GM23338 (cell line): ENCODE measurements around the gene LRRC4. TPM values are rescaled to one million over a fixed set of nuclear protein-coding genes. Genes with fewer than 3 reads are reported as not detected.

ENCODE experiments used
- ATAC-seq: fragments of 200-7000 bp; cut with Tn5 transposase; 3 replicates; pipeline ENCODE4 v1.9.1; 2020
- DNase-seq: peaks from one replicate; pipeline ENCODE4 v3.0.0-alpha.2; 2015; ENCODE audit warnings: low spot score
- H2AFZ ChIP-seq: fragments of 200-600 bp; sonication (generic); 2 replicates; pipeline ENCODE4 v1.8.0; 2016; ENCODE audit warnings: antibody characterized with exemption, mild to moderate bottlenecking, moderate library complexity
- H3F3A ChIP-seq: fragments of 200-600 bp; sonication (generic); replicated peaks from 2 replicates; pipeline ENCODE4 v1.8.0; 2017; ENCODE audit warnings: antibody characterized with exemption, mixed run types, low read depth
- H3K27ac ChIP-seq: fragments of 200-600 bp; sonication (generic); 2 replicates; pipeline ENCODE4 v1.6.1; 2016; ENCODE audit warnings: low read depth
- H3K27me3 ChIP-seq: fragments of 200-600 bp; sonication (generic); 2 replicates; pipeline ENCODE4 v1.8.0; 2016; ENCODE audit warnings: mild to moderate bottlenecking, mixed run types, moderate library complexity; ENCODE audit not compliant: insufficient read depth
- H3K36me3 ChIP-seq: fragments of 200-600 bp; sonication (generic); 2 replicates; pipeline ENCODE4 v1.8.0; 2016; ENCODE audit warnings: mild to moderate bottlenecking; ENCODE audit not compliant: insufficient read depth
- H3K4me1 ChIP-seq: fragments of 200-600 bp; sonication (generic); 2 replicates; pipeline ENCODE4 v1.8.0; 2016; ENCODE audit warnings: mild to moderate bottlenecking, moderate library complexity; ENCODE audit not compliant: insufficient read depth
- H3K4me2 ChIP-seq: fragments of 200-600 bp; sonication (generic); 2 replicates; pipeline ENCODE4 v1.7.1; 2017; ENCODE audit warnings: mixed run types
- H3K4me3 ChIP-seq: fragments of 200-600 bp; sonication (generic); 2 replicates; pipeline ENCODE4 v1.6.1; 2016; ENCODE audit warnings: mixed run types
- H3K79me2 ChIP-seq: fragments of 200-600 bp; sonication (generic); replicated peaks from 2 replicates; pipeline ENCODE4 v1.8.0; 2017; ENCODE audit warnings: mild to moderate bottlenecking; ENCODE audit not compliant: insufficient read depth
- H3K9me2 ChIP-seq: fragments of 200-600 bp; sonication (generic); 2 replicates; pipeline ENCODE4 v1.8.0; 2017; ENCODE audit not compliant: insufficient read depth
- H4K20me1 ChIP-seq: fragments of 200-600 bp; sonication (generic); replicated peaks from 2 replicates; pipeline ENCODE4 v1.8.0; 2017; ENCODE audit warnings: mild to moderate bottlenecking; ENCODE audit not compliant: insufficient read depth
- H3K27ac Mint-ChIP-seq: 2 replicates; pipeline ENCODE4 v1.8.0; 2020; ENCODE audit warnings: inconsistent platforms, mild to moderate bottlenecking, moderate library complexity, mixed read lengths
- H3K27me3 Mint-ChIP-seq: 3 replicates; pipeline ENCODE4 v1.8.0; 2022; ENCODE audit warnings: low read depth, mild to moderate bottlenecking, moderate library complexity, mixed read lengths, inconsistent platforms; ENCODE audit not compliant: insufficient read depth, poor library complexity
- H3K36me3 Mint-ChIP-seq: 3 replicates; pipeline ENCODE4 v1.8.0; 2021; ENCODE audit warnings: low read depth, mild to moderate bottlenecking, inconsistent platforms, moderate library complexity, mixed read lengths
- H3K4me1 Mint-ChIP-seq: 3 replicates; pipeline ENCODE4 v1.8.0; 2020; ENCODE audit warnings: mild to moderate bottlenecking, inconsistent platforms, mixed read lengths
- H3K4me3 Mint-ChIP-seq: 3 replicates; pipeline ENCODE4 v1.8.0; 2021; ENCODE audit warnings: moderate library complexity, mild to moderate bottlenecking, inconsistent platforms, mixed read lengths
- H3K9me3 Mint-ChIP-seq: 3 replicates; pipeline ENCODE4 v1.8.0; 2020; ENCODE audit warnings: moderate library complexity, mild to moderate bottlenecking, inconsistent platforms, mixed read lengths
- CREB1 ChIP-seq: fragments of 250-450 bp; sonication (Bioruptor Pico); IDR thresholded peaks from 2 replicates; pipeline ENCODE4 v1.5.0; 2020; ENCODE audit warnings: low read depth, mild to moderate bottlenecking, moderate library complexity
- EZH2 ChIP-seq: fragments of 200-600 bp; sonication (generic); IDR thresholded peaks from one replicate; pipeline ENCODE4 v1.8.0; 2017; ENCODE audit warnings: antibody characterized with exemption, mild to moderate bottlenecking, low read depth; ENCODE audit not compliant: unreplicated experiment
- EZH2phosphoT487 ChIP-seq: fragments of 200-600 bp; sonication (generic); IDR thresholded peaks from one replicate; pipeline ENCODE4 v1.8.1; 2018; ENCODE audit warnings: antibody characterized with exemption; ENCODE audit not compliant: unreplicated experiment
- JUNB ChIP-seq: IDR thresholded peaks from one replicate; pipeline ENCODE4 v1.6.1; 2016; ENCODE audit warnings: antibody characterized with exemption; ENCODE audit not compliant: unreplicated experiment
- NANOG ChIP-seq: IDR thresholded peaks from 2 replicates; pipeline ENCODE4 v1.6.1; 2016; ENCODE audit warnings: antibody characterized with exemption, borderline replicate concordance
- POLR2AphosphoS5 ChIP-seq: IDR thresholded peaks from 2 replicates; pipeline ENCODE4 v1.6.1; 2016; ENCODE audit warnings: antibody characterized with exemption, low read depth
- STAT1 ChIP-seq: IDR thresholded peaks from one replicate; pipeline ENCODE4 v1.6.1; 2016; ENCODE audit warnings: antibody characterized with exemption; ENCODE audit not compliant: unreplicated experiment
- ZNF114 ChIP-seq: fragments of 250-450 bp; sonication (Bioruptor Pico); IDR thresholded peaks from 2 replicates; pipeline ENCODE4 v1.5.0; 2020; ENCODE audit warnings: mild to moderate bottlenecking, moderate library complexity
- ZNF331 ChIP-seq: fragments of 250-450 bp; sonication (Bioruptor Pico); IDR thresholded peaks from 2 replicates; pipeline ENCODE4 v1.5.0; 2020; ENCODE audit warnings: low read depth, mild to moderate bottlenecking, moderate library complexity
- polyA plus RNA-seq: library from polyadenylated mRNA; unstranded; fragments of >200 nt; fragmentation: Nextera tagmentation; extraction: Ambion mirVana; gene quantifications from 2 replicates; pipeline ENCODE4 v1.2.1, GENCODE V29; 2016
- total RNA-seq: library from RNA; depleted of rRNA; stranded (reverse); fragments of >200 nt; shearing (Covaris generic); gene quantifications from 2 replicates; pipeline ENCODE4 v1.2.3, GENCODE V29; 2014
- TF ChIP-seq, protein P1 (sequence below): fragments of 250-450 bp; sonication (Bioruptor Pico); IDR thresholded peaks from 2 replicates; pipeline ENCODE4 v1.5.0; 2020; ENCODE audit warnings: mild to moderate bottlenecking, moderate library complexity
- TF ChIP-seq, protein P2 (sequence below): IDR thresholded peaks from 2 replicates; pipeline ENCODE4 v1.6.1; 2016; ENCODE audit warnings: antibody characterized with exemption
- TF ChIP-seq, protein P3 (sequence below), 2 experiments: fragments of 200-600 bp in 1 of 2; sonication (generic) in 1 of 2; conservative IDR thresholded peaks; 2 replicates each; pipeline versions ENCODE4 v1.5.1 to v1.6.1; 2016 to 2017; ENCODE audit warnings: antibody characterized with exemption in 2 of 2, low read depth in 2 of 2, mild to moderate bottlenecking in 2 of 2, moderate library complexity in 1 of 2
- TF ChIP-seq, protein P4 (sequence below): IDR thresholded peaks from one replicate; pipeline ENCODE4 v1.6.1; 2018; ENCODE audit warnings: antibody characterized with exemption; ENCODE audit not compliant: unreplicated experiment

Gene LRRC4
- total and polyA plus RNA-seq, 2 experiments from 2014 or later: 1.9 to 5.2 TPM

DNA sequence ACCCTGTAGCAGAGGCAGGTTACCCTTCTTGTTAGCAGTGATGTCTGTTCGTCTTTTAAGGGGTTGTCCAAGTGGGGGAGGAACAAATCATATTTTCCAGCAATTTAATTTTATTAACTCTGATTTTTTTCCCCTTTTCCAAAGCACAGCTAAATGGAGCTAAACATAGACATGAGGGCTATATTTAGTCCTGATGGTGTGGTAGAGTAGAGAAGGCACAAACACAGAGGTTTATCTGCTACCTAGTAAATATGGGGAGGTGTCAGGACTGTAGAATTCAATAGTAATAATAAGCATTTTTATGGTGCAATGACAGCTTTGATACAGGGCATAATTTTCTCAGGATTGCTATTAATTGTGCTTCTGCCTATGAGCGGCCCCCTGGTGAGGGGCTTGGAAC lies 22.5 kb downstream of the LRRC4 start:
- ATAC-seq: no peak
- H3K79me2 ChIP-seq: peaks cover 12% of the 10 kb centered on the region; the same call in 1 of the 2 replicates
- H3K4me3 ChIP-seq: no peak overlapping the region
- no peak overlapping the region for H2AFZ ChIP-seq
- Mint-ChIP-seq H3K4me1 (peaks cover 42% of the 10 kb centered on the region), H3K9me3 (no peaks in the 10 kb centered on the region), H3K27ac (no peak overlapping the region), H3K36me3 (peaks cover 3% of the 10 kb centered on the region; the same call in 2 of the 3 replicates), H3K4me3 (no peak overlapping the region), H3K27me3 (peaks cover 17% of the 10 kb centered on the region)
- no peak overlapping the region for H3K27ac ChIP-seq
- no peaks in the 10 kb centered on the region for H3K27me3 ChIP-seq
- H4K20me1 ChIP-seq: peaks cover 47% of the 10 kb centered on the region
- H3K9me2 ChIP-seq: no peaks in the 10 kb centered on the region
- no peaks in the 10 kb centered on the region for H3F3A ChIP-seq
- H3K4me2 ChIP-seq: no peak overlapping the region
- H3K36me3 ChIP-seq: no peaks in the 10 kb centered on the region; the same call in 1 of the 2 replicates
- peaks cover 24% of the 10 kb centered on the region for H3K4me1 ChIP-seq
- no peak for TF ChIP-seq ZNF331 (CRISPR knock-in tag)
- TF ChIP-seq, protein P1, sequence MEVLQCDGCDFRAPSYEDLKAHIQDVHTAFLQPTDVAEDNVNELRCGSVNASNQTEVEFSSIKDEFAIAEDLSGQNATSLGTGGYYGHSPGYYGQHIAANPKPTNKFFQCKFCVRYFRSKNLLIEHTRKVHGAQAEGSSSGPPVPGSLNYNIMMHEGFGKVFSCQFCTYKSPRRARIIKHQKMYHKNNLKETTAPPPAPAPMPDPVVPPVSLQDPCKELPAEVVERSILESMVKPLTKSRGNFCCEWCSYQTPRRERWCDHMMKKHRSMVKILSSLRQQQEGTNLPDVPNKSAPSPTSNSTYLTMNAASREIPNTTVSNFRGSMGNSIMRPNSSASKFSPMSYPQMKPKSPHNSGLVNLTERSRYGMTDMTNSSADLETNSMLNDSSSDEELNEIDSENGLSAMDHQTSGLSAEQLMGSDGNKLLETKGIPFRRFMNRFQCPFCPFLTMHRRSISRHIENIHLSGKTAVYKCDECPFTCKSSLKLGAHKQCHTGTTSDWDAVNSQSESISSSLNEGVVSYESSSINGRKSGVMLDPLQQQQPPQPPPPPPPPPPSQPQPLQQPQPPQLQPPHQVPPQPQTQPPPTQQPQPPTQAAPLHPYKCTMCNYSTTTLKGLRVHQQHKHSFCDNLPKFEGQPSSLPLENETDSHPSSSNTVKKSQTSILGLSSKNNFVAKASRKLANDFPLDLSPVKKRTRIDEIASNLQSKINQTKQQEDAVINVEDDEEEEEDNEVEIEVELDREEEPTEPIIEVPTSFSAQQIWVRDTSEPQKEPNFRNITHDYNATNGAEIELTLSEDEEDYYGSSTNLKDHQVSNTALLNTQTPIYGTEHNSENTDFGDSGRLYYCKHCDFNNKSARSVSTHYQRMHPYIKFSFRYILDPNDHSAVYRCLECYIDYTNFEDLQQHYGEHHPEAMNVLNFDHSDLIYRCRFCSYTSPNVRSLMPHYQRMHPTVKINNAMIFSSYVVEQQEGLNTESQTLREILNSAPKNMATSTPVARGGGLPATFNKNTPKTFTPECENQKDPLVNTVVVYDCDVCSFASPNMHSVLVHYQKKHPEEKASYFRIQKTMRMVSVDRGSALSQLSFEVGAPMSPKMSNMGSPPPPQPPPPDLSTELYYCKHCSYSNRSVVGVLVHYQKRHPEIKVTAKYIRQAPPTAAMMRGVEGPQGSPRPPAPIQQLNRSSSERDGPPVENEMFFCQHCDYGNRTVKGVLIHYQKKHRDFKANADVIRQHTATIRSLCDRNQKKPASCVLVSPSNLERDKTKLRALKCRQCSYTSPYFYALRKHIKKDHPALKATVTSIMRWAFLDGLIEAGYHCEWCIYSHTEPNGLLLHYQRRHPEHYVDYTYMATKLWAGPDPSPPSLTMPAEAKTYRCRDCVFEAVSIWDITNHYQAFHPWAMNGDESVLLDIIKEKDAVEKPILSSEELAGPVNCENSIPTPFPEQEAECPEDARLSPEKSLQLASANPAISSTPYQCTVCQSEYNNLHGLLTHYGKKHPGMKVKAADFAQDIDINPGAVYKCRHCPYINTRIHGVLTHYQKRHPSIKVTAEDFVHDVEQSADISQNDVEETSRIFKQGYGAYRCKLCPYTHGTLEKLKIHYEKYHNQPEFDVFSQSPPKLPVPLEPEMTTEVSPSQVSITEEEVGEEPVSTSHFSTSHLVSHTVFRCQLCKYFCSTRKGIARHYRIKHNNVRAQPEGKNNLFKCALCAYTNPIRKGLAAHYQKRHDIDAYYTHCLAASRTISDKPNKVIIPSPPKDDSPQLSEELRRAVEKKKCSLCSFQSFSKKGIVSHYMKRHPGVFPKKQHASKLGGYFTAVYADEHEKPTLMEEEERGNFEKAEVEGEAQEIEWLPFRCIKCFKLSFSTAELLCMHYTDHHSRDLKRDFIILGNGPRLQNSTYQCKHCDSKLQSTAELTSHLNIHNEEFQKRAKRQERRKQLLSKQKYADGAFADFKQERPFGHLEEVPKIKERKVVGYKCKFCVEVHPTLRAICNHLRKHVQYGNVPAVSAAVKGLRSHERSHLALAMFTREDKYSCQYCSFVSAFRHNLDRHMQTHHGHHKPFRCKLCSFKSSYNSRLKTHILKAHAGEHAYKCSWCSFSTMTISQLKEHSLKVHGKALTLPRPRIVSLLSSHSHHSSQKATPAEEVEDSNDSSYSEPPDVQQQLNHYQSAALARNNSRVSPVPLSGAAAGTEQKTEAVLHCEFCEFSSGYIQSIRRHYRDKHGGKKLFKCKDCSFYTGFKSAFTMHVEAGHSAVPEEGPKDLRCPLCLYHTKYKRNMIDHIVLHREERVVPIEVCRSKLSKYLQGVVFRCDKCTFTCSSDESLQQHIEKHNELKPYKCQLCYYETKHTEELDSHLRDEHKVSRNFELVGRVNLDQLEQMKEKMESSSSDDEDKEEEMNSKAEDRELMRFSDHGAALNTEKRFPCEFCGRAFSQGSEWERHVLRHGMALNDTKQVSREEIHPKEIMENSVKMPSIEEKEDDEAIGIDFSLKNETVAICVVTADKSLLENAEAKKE (CRISPR knock-in tag): no peak
- TF ChIP-seq JUNB: no peak
- TF ChIP-seq, protein P2, sequence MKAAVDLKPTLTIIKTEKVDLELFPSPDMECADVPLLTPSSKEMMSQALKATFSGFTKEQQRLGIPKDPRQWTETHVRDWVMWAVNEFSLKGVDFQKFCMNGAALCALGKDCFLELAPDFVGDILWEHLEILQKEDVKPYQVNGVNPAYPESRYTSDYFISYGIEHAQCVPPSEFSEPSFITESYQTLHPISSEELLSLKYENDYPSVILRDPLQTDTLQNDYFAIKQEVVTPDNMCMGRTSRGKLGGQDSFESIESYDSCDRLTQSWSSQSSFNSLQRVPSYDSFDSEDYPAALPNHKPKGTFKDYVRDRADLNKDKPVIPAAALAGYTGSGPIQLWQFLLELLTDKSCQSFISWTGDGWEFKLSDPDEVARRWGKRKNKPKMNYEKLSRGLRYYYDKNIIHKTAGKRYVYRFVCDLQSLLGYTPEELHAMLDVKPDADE: no peak
- TF ChIP-seq CREB1 (CRISPR knock-in tag): no peak
- TF ChIP-seq NANOG: no peak
- TF ChIP-seq STAT1: no peak
- TF ChIP-seq EZH2: no peak
- TF ChIP-seq EZH2phosphoT487: no peak
- TF ChIP-seq, protein P3, sequence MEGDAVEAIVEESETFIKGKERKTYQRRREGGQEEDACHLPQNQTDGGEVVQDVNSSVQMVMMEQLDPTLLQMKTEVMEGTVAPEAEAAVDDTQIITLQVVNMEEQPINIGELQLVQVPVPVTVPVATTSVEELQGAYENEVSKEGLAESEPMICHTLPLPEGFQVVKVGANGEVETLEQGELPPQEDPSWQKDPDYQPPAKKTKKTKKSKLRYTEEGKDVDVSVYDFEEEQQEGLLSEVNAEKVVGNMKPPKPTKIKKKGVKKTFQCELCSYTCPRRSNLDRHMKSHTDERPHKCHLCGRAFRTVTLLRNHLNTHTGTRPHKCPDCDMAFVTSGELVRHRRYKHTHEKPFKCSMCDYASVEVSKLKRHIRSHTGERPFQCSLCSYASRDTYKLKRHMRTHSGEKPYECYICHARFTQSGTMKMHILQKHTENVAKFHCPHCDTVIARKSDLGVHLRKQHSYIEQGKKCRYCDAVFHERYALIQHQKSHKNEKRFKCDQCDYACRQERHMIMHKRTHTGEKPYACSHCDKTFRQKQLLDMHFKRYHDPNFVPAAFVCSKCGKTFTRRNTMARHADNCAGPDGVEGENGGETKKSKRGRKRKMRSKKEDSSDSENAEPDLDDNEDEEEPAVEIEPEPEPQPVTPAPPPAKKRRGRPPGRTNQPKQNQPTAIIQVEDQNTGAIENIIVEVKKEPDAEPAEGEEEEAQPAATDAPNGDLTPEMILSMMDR (conservative IDR thresholded peaks at IDR 0.05; ENCODE audit: low read depth in 2 of 2): no peak
- TF ChIP-seq, protein P4, sequence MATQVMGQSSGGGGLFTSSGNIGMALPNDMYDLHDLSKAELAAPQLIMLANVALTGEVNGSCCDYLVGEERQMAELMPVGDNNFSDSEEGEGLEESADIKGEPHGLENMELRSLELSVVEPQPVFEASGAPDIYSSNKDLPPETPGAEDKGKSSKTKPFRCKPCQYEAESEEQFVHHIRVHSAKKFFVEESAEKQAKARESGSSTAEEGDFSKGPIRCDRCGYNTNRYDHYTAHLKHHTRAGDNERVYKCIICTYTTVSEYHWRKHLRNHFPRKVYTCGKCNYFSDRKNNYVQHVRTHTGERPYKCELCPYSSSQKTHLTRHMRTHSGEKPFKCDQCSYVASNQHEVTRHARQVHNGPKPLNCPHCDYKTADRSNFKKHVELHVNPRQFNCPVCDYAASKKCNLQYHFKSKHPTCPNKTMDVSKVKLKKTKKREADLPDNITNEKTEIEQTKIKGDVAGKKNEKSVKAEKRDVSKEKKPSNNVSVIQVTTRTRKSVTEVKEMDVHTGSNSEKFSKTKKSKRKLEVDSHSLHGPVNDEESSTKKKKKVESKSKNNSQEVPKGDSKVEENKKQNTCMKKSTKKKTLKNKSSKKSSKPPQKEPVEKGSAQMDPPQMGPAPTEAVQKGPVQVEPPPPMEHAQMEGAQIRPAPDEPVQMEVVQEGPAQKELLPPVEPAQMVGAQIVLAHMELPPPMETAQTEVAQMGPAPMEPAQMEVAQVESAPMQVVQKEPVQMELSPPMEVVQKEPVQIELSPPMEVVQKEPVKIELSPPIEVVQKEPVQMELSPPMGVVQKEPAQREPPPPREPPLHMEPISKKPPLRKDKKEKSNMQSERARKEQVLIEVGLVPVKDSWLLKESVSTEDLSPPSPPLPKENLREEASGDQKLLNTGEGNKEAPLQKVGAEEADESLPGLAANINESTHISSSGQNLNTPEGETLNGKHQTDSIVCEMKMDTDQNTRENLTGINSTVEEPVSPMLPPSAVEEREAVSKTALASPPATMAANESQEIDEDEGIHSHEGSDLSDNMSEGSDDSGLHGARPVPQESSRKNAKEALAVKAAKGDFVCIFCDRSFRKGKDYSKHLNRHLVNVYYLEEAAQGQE: no peak
- TF ChIP-seq POLR2AphosphoS5: no peak
- TF ChIP-seq ZNF114 (CRISPR knock-in tag): no peak
- no peak for DNase-seq
